HT1080 (cell line): ENCODE results near the gene GOLGA7B. TPM values are rescaled to one million over a fixed set of nuclear protein-coding genes. Genes with fewer than 3 reads are reported as not detected.

Experiments
- DNase-seq: peaks from one replicate; pipeline ENCODE4 v3.0.0-alpha.2; 2015; ENCODE audit warnings: low read depth
- total RNA-seq: library from RNA; depleted of rRNA; stranded (reverse); fragments of >200 nt; shearing (Covaris generic); gene quantifications from 2 replicates; pipeline ENCODE4 v1.2.3, GENCODE V29; 2014

The GOLGA7B gene
- total RNA-seq, 1 experiment from 2014 or later, result 0.39 TPM

DNA sequence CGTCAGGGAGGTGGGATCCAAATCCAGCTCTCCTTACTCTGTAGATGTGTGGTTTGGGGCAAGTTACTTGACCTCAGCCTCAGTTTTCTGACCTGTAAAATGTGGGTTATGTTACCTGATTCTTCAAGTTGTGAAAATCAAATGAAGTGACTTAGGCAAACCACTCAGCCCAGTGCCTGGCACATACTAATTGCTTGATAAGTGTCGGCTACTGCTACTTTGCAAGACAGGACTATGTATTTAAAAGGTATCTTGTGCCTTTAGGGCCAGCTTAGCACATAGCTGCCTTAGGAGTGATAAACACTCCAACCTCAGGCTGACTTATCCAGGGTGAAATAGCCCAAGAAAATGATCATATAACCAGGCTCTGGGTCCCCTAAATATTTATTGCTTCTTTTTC, 42.9 kb downstream of the GOLGA7B start:
- no peak for DNase-seq

DNA sequence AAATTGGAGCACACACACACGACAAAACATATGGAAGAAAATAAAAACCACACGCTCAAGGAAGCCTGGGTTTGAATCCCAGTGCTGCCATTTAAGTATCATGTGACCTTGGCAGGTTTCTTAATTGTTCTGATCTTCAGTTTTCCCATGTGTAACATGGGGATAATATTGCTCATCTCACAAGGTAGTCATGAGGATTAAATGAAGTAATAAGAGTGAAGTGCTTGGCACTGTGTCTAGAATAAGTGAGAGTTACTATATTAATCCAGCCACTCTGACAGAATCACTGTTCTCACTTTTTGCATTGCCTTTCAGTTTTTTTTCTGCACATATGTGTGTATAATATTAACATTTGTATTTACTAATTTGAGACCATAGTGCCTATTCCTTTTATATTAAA, 43.3 kb downstream of the GOLGA7B start:
- no peak for DNase-seq

- DNase-seq, result no peak
These were observed 44.4 kb downstream of the GOLGA7B start for GRCh38 chr10:97894092-97894491.

- no peak for DNase-seq
These were observed 45.4 kb downstream of the GOLGA7B start for GRCh38 chr10:97895084-97895483.

DNA sequence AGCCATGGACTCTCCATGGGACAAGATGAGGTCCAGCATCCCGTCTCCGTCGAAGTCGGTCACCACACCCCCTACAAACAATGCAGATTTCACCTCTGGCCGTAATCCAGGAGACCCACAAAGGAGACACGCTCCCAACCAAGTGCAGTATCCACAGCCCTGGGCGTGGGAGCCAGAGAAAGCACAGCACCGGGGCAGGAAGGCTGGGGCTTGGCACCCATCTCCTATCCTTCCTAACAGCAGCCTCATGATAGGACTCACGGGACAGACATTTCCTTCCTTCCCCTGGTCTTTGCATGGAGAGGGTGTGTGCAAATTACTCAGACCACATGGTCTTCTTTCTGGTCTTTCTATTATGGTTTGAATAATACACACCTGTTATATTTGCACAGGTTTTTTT, 46.3 kb downstream of the GOLGA7B start:
- no peak for DNase-seq

GRCh38 chr10:97896756-97897358, 47.2 kb downstream of the GOLGA7B start:
- no peak for DNase-seq

- DNase-seq, result no peak
These were observed 48.8 kb downstream of the GOLGA7B start for GRCh38 chr10:97898429-97898828.

DNA sequence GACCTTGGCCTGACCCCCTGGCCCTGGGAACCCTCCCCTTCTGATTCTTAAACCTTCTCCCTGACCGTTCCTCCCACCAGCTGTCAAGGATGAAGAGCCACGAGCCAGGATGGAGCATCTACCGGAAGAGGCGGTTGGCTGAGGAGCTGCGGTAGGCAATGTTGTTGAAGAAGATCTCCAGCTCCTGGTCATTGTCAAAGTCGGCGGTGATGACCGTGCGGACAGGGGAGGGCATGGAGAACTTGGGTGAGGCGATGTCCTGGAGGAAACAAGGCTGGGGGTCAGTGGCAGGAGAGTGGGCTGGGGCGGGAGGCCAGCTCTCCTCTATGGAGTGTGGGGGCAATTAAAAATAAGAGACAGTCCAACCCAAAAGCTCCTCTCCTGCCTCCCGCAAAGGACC, 51.7 kb downstream of the GOLGA7B start:
- no peak for DNase-seq

DNA sequence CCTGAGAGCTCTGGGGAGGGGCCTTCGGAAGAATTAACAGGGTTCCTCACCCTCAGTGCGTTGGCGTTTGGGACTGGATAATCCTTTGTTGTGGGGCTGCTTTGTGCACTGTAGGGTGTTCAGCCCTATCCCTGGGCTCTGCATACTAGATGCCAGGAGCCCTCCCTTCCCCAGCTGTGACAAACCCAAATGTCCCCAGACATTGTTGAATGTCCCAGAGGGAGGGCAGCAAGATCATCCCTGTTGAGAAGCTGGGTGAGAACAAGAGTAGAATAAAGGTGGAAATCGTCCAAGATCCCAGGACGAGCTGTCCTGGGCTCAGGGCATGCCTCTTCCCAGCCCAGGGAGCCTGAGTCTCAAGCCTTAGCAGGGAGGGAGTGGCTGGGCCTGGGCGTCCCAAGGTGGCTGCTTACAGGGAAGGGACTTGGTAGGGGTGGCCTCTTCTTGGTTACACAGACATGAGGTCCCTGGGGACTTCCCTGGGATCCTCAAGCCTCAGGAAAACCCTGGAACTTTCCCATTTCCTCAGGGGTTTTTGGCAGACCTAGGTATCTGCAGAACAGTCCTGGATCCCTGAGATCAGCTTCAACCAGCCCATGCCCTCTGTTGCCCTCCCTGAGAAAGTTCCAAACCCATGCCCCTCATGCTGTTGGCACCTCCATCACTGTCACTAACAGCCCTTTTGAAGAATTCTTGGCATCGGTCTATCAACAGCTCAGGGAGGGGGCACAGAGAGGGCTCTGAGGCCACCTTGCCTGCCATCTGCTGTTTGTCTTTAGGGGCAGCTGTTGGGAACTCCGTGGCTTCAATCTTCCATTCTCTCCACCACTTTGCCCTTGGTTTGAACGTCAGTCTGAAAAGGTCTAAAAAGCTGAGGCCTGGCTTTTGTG, 53.7 kb downstream of the GOLGA7B start:
- DNase-seq, result no peak

GRCh38 chr10:97904018-97904381, 54.4 kb downstream of the GOLGA7B start:
- no peak for DNase-seq

DNA sequence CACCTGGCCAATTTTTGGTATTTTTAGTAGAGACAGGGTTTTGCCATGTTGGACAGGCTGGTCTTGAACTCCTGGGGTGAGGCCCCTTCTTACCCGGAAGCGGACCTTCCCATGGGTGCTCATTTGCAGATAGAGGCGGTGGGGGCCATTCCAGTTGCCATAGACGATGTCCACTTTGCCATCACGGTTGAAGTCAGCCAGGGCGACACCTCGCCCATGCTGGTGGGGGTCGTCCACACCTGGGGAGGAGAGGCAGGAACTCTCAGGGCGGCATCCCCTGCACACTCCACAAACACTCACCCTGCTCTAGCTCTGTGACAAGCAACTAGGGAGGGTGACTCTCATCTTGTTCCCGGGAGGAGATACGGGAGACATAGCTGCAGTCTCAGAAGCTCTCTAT, 54.9 kb downstream of the GOLGA7B start:
- DNase-seq, result no peak

DNA sequence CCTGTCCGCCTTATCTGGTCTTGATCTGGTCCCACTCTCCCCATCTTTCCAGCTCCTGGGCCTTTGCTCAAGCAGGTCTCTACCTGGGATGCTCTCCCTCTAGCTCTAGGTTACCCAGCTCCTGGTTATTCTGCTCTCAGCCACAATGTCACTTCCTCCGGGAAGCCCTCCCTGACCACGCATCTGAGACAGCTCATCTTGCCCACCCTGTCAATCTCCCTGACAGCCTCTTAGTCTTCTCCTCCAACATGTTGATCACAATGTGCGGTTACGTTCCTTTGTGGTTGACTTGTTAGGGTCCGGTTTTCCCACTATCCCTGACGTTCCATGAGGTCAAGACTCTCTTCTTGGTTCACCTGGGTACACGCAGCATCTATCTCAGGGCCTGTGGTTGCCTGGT, 55.6 kb downstream of the GOLGA7B start:
- DNase-seq, result no peak

DNA sequence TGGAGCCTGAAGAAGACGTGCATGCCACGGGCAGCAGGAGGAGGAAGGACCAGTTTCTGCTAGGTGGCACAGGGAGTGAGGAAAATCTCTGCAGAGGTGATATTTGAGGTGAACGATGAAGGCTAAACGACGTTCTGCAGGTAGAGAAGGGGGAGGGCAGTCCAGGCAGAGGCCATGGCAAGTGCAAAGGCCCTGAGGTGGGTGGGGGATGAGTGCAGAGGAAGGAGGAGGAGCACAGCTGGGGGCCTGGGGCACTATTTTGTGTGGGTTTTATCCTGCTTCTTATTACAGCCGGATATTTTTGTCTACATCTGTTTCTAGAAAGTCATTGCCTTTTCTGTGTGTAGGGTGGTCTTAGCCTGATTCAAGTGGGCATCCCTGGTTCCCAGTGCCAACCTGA, 57.6 kb downstream of the GOLGA7B start:
- DNase-seq, result no peak

GRCh38 chr10:97907830-97908229, 58.2 kb downstream of the GOLGA7B start:
- DNase-seq, result no peak

GRCh38 chr10:97910661-97911060, 61.0 kb downstream of the GOLGA7B start:
- no peak for DNase-seq

DNA sequence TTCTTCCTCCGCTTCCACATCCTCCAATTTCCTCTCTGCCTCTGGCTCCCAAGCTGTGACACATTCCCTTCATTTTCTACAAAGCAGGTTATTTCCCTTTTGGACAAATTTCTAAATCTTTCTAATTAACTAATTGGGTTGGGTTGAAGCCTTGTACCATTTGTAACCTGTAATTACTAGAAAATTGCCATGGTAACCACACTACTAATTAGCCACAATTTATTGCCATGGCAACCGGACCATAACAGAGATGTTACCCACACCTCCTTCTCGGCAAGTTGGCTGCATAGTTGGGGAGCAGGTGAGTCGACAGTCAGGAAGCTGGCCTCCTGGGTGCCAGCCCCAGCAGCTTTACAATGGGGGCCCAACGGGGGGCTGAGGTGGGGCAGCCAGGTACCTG, 61.6 kb downstream of the GOLGA7B start:
- DNase-seq, result no peak

DNA sequence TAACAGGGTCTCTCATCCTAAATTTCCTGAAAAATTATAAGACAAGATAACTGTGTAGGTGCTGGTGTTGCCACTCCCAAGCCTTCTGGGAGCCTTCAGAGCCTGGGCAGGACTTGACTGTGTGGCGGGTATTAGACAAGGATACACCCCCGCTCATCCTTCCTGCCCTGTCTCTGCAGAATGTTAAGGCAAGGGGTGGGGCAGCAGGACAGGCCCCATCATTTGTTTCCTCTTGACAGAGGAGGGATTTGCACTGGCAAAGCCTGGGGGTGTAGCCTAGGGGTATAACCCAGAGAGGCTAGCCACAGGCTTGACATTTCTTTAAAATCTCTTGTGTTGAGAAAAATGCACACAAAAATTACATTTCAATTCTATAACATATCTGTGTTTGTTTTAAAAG, 63.5 kb downstream of the GOLGA7B start:
- no peak for DNase-seq

- no peak for DNase-seq
These were observed 64.0 kb downstream of the GOLGA7B start for GRCh38 chr10:97913614-97914013.

- no peak for DNase-seq
These were observed 64.7 kb downstream of the GOLGA7B start for GRCh38 chr10:97914171-97914836.

GRCh38 chr10:97914837-97915211, 65.2 kb downstream of the GOLGA7B start:
- peak; percentile 42 for DNase-seq

GRCh38 chr10:97915346-97916131, 65.9 kb downstream of the GOLGA7B start:
- no peak for DNase-seq

DNA sequence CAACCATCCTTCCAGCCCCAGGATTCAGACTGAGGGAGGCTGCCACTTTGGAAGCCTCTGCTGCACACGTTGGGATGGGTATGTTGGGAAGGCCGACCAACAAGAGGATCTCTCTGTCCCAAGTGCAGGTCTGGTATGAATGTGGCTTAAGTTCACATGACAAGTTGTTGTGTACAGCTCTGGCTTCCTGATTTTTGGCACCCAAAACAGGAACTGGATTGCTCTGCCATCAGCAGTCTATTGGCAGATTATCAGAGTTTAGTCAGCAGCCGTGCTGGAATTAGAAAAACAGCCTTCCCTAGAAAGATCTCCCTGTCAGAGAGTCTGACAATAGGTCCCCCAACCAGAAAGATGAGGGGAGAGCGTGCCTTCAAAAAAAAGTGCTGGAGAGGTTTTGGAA, 66.9 kb downstream of the GOLGA7B start:
- no peak for DNase-seq
